AML-193 (cell line): ENCODE results near the gene CDH22.

Source experiments
- DNase-seq, 2 experiments: peaks; one replicate each; lab custom pipeline; 2025; lab: John Stamatoyannopoulos, UW

Gene CDH22

DNA sequence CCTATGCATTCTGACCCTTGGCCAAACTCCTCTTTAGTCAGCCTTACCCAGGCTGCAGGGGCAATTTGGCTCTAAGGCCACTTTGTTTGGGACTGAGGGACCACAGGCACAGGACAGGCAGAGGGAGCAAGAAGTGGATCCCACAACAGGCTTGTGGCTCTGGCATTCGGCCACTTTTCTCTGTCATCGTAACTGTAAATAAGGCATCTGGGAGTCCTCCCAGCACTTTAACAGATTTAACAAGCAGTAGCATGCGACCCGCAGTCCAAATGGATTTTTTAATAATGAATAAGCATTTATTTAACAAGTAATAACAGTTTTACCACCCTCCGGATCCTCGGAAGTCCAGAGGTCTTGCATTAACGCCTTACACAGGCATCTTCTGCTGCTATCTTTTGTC is 16.1 kb upstream of the CDH22 start:
- DNase-seq, result no peak

DNA sequence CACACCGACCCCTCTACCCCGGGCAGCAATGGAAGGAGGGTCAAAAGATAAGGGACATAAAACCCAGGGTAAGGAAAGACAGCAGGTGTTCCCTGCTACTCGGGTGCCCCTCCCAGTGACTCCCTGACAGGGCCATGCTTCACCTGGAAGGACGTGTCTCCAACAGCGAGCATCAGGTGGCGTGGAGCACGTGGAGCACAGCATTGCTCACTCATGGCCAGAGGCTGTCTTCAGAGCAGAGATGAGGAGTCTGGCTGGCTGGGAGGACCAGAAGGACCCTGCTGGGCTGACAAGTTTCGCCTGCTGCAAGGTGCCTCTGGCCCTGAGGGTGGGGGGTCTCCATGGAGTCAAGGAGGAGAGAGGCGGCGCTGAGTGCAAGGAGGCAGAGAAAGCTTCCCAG is 15.3 kb upstream of the CDH22 start:
- no peak for DNase-seq

DNA sequence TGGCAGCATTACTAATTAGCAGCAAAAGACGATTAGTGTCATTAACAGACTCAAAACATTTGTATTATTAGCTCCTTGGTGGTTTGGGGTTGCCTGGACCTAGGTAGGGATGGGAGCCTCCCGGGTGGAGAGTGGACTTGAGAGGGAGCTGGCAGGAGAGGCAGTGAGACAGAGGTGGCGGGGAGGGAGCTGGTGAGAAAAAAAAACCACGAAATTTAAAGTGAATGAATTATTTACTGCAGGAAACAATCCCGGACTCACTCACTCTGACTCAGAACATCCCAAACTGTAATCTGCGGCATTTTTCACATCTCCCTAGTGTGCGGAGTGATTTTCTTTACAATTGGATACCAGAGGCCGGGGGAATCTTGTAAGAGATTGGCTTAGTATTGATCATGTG is 14.3 kb upstream of the CDH22 start:
- DNase-seq, result no peak

- DNase-seq, result no peak
Observed at GRCh38 chr20:46317685-46318177, 9.4 kb upstream of the CDH22 start.

GRCh38 chr20:46316984-46317684 is 8.8 kb upstream of the CDH22 start:
- no peak for DNase-seq

GRCh38 chr20:46315311-46315710 is 7.0 kb upstream of the CDH22 start:
- no peak for DNase-seq

DNA sequence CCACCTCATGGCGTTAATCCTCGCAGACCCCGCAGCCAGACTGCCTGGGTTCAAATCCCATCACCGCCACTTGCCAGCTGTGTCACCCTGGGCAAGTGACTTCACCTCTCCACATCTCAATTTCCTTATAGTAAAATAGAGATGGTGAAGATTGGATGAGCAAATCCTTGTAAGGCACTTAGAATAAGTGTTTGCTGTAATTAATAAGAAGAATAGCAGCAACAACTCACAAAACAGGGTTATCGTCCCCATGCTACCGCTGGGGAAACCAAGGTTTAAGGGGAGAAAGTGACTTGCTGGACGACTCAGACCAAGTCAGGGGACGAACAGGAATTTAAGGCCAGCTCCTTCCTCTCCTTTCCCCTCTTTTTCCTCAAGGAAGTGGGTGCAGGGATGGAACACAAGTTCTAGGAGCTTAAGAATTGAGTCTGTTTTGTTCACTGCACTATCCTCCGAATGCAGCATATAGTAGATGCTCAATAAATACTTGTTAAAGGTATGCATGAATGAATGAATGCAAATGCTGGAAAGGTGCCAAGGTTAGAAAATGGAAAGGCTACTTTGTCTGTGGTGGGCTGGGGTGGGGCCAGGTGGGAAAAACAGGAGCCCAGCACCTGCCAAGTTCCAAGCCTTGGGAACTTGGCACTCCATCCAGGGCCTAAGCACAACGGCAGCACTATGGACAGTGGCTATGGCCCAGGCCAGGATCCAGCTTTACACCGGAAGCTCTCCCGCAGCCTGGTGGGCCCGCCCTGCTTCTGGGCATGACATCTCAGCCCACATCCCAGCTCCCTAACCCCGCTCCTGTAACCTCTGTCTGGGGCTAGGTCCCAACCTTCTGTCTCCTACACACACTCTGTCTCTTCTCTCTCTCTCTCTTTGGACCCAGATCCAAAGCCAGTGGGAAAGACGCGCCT is 4.9 kb upstream of the CDH22 start:
- DNase-seq, result no peak

GRCh38 chr20:46312075-46312944 is 4.0 kb upstream of the CDH22 start:
- DNase-seq, result no peak

DNA sequence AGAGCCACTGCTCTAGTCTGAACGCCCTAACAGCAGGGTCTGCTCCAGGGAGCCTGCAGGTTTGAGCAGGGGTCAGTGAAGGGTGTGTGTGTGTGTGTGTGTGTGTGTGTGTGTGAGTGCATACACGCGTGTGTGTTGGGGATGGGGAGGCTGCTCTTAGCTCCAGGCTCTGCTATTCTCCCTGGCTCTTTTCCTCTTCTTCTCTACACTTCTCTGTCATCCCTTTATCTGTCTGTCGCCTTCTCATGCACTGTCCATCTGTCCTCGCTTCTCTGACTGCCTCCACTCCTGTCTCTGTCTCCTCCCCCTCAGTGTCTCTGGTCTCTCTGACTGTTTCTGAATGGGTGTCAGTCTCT is 3.4 kb upstream of the CDH22 start:
- no peak for DNase-seq

DNA sequence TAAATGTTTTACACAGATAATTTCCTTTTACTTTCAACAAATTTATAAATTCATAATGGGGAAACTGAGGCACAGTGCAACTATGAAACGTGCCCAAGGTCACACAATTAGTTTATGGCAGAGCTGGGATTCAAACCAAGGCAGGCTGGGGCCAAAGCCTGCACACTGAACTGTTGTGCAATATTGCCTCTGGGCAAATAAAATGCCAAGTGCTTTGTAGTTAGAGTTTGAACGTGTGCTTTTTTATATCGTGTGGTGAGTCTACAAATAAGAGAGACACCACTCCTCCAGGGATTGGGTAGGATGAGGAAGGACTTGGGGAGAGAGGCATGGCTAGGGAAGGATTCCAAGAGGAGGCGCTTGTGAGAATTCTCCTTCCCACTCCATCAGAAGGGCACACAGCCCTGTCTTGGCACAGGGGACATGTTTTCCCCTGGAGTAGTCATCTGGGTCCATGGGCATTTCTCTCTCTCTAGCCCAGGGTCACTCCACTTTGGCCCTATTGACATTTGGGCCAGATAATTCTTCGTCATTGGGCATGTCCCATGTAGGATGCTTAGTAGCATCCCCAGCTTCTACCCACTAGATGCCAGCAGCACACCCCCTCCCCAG is 2.8 kb upstream of the CDH22 start:
- peak; percentile 5 to 31 for DNase-seq

GRCh38 chr20:46309945-46310344 is 1.6 kb upstream of the CDH22 start:
- no peak for DNase-seq

- no peak for DNase-seq
Observed at GRCh38 chr20:46307999-46308257, 370 bp downstream of the CDH22 start.

DNA sequence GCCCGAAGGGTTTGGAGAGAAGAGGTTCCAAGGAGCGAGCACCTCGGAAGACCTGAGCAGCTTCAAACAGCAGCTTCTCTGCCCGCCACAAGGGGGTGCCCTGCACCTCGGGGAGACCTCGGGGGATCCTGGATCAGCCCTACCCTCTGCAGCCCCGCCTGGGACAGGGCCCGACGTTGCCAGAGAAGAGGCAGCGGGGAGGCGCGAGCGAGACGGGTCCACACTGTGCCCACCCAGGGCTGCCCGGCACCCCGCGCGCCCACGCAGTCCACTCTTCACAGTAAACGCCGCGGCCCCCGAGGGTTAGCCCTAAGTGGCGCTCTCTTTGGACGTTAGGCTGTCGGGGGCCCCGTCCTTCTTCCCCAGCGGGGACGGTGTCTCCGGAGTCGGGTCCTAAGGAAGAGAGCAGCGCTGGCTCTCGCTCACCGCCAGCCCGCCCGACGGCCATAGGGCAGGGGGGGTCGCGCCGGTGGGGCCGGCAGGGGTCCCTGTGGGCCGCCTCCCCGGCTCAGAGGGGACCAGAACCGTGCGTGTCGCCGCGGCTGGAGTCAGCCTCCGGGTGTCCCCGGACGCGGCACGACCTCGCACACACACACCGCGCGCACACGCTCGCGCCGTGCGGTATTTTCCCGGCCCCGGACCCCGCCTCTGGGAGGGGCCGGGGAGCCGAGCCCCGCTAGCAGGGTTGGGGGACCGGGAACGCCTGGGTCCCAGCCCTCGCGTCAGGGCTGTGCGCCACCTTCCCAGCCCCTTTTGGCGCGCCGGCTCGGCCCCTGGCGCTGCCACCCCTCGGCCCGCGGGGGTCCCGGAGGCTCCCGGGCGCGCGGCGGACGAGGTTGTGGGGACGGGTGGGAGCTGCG is 929 bp downstream of the CDH22 start:
- peak; percentile 29 to 42 for DNase-seq

- DNase-seq, result no peak
Observed at GRCh38 chr20:46306743-46307138, 1.6 kb downstream of the CDH22 start.

- no peak for DNase-seq
Observed at GRCh38 chr20:46305973-46306360, 2.3 kb downstream of the CDH22 start.

DNA sequence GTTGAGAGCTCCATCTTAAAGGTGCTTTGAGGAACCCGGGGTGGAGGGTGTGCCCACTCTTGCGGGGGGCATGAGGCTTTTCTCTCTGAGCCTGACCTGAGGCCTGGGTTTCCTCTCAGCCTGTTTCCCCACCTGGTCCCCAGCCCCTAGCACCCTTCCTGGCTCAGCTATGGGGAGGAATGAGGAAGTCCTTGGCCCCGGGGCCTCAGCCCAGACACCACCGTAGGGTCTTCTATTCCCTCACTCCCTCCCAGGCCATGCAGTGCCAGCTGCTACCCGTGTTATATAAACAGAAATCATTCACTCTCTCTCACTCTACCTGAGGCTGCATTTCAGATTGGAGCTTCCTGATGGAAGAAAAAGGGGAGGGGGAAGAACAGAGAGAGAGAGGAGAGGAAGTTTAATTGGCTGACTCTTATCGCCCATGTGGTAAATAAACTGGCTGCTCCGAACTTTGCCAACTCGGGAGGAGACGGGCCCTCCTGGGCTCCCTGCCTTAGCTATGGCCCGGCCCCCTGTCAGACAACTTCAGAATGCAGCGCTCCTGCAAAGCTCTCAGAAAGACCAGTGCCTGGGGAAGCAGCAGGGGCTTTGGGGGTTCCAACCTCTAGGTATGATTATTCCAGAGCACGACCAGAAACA is 2.8 kb downstream of the CDH22 start:
- no peak for DNase-seq

DNA sequence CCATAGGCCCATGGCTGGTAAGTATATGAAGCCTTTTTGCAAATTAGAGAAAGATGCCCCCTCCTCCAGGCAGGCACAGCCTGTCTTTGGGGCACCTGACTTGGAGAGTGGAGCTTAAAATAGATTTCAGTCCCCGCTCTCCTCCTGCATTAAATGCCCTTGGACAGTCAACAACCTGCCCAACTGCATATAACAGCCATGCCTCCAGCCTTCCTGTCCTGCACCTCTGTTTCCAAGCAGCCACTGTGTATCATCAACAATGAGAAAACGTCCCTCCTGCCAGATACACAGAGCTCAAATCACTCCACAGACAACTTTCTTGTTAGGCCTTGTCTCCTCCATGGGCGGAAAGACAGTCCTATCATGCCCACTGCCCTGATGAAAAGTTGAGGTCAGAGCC is 3.4 kb downstream of the CDH22 start:
- DNase-seq, result no peak

DNA sequence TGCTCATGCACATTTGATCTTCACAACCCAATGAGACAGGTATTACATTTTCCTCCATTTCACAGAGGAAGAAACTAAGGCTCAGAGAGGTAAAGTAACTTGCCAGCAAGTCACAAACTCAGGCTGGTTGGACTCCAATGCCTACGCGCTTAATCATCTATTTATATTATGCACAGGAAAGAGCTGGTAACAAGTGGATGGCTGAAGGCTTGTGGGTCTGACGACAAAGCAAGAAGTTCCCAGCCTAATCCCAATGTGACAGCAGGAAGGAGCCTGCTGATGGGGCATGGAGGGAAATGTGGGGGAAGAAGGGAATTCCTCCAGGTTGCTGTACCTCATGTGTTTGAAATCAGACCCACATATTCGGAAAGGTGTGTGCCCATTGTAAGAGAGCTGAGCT is 3.9 kb downstream of the CDH22 start:
- no peak for DNase-seq

DNA sequence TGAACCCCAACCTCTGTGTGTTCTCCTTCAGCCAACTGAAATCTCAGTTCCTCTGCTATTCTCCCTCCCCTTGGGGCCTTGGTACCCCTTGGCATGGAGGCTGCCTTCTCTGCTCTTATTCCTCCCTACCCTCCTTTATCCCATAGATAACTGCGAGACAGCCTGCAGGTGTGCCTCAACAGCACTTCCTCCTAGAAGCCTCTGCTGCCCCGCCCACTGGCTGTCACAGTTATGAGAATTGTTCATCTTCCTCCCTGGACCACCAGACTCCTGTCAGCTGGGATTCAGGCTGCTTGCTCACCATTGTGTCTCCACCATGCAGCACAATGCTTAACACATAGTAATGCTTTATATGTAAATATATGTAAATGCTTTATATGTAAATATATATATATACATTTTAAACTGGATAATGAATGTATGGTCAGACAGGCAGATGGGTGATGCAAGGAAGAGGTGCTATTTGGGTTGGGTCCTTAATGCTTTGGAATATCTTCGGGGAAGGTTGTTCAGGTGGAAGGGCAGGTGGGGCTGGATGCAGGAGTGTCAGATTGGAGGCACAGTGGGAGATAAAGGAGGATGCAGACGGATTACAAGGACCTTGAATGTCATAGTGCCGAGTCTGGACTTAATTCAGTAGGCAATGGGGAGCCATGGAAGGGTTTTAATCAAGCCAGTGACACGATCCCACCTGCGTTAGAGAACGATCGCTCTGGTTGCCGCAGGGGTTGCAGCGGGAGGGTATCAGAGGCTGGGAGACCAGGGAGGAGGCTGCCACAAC is 4.9 kb downstream of the CDH22 start:
- no peak for DNase-seq

DNA sequence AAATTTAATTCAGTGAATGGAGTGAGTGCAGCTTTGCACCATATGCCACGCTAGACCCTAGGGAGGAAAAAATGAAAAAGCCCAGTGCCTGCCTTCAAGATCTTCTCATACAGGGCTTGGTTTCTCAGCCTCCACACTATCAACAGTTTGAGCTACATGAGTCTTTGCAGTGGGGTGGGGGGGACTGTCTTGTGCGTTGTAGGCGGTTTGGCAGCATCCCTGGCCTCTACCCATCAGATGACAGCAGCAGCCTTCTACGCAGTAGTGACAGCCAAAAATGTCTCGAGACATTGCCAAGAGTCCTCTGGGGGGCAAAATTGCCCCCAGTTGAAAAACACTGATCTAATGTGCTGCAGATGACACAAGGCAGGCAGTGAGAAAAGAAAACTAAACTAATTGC is 6.2 kb downstream of the CDH22 start:
- DNase-seq, result no peak
